DMS79 treated with DMSO at 0.1 percent for 48 hours (cell line): ENCODE results near the gene RNF217.
A peak's percentile ranks its signal among the peaks of the same experiment; 100 is the strongest.

ENCODE experiments used
- DNase-seq: peaks from one replicate; lab custom pipeline; 2025; lab: John Stamatoyannopoulos, UW

RNF217 gene

DNA sequence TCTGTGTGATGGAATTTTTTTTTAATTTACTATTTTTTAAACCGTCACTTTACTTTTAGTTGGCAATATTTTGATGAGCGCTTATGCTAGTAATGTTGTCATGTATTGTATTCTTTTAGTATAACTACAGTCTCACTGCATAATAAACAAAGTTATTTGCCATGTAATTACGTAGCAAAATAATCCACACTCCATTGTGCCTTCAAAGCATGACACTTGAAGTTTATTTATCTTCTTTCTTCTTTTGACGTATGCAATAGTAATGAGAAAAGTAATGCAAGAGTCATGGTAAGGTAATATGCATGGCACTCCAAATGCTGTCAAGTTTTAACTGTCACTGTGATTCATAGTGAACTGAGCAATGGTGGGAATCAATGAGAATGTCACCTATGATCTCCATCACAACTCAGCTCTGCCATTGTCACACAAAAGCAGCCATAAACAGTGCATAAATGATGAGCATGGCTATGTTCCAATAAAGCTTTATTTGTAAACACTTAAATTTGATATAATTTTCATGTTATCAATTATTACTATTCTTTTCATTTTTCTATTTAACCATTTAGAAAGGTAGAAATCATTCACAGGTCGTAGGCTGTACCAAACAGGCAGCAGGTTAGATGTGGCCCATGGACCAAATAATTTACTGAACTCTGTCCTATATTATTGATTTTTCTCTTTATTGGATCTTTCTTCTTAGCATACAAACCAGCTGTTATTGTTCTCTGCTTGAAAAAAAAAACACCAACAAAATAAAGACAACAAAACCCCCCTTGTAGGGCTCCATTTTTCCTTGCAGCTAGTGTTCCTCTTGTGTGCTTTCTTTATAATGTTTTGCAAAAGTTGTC lies 27.1 kb downstream of the RNF217 start:
- no peak for DNase-seq

DNA sequence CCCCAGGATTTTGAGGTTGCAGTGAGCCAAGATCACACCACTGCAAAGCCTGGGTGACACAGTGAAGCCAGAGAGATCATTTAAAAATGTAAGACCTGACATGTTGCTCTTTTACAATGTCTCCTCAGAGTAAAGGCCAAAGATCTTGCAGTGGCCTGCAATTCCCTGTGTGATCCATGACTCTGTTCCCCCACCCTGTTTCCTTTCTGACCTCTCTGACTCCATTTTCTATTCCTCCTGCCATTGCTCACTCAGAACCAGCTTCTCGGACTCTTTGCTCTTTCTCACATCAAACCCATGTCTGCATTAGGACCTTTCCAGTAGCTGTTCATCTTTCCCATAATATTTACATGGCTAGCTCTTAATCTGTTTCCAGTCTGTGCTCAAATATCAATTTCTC lies 28.8 kb downstream of the RNF217 start:
- DNase-seq, result no peak

DNA sequence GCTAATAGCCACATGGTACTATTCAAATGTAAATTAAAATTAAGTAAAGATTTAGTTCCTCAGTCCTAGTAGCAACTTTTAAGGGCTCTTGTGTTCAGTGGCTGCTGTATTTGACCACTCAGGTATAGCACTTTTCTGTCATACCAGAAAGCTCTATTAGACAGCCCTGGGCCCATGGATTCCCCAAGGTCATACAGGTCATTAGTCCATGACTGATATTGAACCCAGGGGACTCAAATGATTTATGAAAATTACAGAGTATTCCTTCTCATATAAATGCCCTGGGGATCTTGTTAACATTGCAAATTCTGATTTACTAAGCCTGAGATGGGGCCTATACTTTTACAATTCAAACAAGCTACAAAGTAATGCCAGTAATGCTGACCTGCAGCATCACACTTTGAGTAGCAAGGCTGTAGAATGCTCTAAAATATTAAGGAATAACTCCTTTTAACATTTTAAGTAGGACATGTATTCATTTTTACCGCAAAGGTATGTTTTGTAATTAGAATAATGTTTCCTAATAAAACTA lies 29.6 kb downstream of the RNF217 start:
- no peak for DNase-seq

DNA sequence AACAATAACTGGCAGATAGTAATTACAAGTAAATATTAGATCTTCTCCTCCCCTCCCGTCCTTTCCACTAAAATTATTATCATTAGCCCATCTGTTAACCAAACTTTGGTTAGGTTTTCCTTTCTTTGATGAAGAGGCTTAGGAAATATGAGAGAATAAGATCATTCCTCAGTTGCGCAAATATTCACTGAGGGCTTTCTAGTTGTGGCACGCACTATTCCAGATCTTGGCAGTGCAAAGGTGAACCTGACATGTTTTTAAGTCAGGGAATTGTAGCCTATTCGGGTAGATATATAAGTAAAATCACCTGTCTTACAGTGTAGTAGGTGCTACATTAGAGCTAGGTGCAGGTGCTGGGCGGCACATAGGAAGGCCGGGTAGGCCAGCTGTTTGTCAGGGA lies 31.1 kb downstream of the RNF217 start:
- DNase-seq, result no peak

DNA sequence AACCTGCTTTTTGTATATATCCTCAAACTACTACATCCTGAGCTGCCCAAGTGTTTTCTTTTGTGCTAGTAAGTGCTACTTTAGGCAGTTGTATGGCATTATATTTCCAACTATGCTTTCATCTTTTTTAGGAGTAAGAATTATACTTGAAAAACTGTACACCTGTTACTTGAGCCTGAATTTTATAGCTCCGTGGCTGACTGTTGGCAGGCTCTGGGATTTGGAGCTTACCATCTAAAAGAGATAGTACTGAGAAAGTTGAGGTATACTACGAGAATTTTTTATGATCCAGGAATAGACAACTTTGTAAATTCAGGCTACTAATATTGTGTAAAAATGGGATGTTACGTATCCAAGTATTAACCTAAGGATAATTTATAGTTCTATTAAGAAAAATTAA lies 32.4 kb downstream of the RNF217 start:
- DNase-seq, result peak; percentile 65

DNA sequence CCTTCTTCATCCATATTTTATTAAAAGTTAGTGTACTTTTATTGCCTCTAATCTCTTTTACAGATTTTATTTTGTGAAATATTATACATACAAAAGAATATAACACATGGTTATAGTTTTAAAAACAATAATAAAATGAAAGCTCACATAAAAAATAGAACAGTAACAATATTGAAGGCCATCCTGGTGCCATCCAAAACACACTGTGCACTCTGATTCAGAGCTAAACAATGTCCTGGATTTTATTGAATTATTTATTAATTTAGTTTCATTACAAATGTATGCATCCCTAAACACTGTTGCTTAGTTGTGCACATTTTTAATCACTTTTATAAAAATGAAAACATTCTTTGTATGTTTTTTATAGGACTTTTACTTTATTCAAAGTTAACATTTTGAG lies 32.9 kb downstream of the RNF217 start:
- DNase-seq, result no peak

DNA sequence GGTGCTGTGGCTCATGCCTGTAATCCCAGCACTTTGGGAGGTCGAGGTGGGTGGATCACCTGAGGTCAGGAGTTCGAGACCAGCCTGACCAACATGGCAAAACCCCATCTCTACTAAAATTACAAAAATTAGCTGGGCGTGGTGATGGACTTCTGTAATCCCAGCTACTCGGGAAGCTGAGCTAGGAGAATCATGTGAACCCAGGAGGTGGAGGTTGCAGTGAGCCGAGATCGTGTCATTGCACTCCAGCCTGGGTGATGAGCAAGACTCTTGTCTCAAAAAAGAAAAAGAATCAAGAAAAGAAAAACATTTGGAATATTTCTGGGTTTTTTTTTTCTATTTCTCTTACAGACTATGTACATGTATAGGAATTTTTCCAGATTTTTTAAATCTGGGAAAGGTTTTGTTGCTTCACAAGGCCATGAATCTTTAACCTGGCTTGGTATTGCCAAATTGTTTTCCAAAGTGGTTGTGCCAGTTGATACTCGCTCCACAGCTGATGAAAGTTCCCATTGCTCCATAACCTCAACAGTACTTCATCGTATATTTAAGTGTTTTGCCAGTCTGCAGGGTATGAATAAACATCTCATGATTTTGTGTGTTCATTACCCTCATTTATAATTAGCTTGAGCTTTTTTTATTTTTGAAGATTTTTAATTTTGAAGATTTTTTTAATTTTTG lies 33.5 kb downstream of the RNF217 start:
- DNase-seq, result no peak

DNA sequence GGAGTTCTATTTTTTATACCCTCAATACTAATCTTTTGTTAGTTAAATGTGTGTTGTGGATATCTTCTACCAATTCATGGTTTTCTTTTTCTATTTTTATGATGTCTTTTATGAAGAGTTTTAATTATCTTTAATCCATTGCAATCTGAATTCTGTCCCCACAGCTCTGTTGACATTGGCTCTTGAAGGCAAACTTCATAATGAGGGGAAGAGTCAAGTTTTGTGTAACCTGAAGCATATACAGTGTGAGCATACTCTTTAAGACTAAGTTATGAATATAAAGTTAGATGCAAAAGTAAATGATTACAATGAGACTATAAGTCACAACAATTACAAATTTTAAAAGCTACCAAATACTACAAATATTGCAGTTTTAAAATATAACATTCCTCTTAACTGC lies 34.2 kb downstream of the RNF217 start:
- DNase-seq, result no peak

DNA sequence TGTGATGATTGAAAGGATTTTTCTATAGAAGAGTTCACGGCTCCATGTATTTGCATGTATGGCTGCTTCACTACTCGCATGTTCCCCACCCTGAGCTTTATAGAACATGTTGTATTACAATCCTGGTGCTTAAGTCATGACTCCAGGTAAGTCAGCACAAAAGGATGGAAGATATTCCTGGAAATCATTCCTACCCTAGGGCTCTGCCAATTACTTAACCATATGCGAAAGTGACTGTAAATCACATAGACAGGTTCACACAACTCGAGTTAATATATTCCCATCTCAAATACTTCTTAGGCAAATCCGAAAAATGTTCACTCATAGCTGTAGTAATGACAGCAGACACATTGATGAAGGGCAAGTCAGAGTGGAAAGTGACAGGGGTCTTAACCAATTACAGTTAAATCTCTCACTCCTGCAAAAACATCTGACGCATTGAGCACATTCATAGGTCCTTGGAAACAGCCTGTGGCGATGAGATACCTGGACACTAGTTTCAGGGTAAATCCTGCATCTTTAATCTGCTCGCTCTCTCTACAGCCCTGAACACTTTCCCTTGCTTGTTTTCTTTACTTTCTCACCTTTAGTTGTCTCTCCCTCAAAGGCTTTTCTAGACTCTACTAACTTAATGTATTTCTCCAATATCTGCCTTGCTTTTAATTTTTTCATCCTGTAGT lies 35.1 kb downstream of the RNF217 start:
- no peak for DNase-seq

DNA sequence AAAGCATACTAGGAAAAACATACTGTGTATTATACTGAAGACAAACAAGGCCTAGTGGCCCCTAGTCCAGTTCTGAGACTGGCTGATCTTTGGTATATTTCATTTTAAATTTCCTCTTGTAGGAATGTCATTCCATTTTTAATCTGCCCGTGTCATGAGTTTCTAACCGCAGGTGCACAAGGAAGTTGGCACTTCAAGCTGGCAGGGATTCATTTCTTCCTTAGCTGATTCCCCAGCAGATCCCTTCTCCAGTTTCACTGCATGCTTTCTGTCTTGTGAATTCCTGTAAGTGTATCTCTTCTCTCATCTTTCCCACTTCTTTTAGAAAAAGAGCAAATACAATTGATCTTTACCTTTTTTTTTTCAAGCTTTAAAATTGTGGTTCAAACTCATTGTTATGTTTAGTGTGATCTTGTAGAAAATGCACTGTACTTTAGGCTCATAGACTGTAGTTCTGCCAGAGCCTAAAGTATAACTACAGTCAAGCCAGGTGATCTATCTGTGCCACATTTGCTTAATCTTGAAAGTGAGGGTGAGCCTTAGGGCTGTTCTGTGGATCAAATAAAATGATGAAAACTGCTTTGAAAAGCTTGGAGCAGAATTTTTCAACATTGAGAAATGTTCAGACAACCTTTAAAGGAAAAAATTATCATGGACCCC lies 37.0 kb downstream of the RNF217 start:
- DNase-seq, result peak; percentile 26

DNA sequence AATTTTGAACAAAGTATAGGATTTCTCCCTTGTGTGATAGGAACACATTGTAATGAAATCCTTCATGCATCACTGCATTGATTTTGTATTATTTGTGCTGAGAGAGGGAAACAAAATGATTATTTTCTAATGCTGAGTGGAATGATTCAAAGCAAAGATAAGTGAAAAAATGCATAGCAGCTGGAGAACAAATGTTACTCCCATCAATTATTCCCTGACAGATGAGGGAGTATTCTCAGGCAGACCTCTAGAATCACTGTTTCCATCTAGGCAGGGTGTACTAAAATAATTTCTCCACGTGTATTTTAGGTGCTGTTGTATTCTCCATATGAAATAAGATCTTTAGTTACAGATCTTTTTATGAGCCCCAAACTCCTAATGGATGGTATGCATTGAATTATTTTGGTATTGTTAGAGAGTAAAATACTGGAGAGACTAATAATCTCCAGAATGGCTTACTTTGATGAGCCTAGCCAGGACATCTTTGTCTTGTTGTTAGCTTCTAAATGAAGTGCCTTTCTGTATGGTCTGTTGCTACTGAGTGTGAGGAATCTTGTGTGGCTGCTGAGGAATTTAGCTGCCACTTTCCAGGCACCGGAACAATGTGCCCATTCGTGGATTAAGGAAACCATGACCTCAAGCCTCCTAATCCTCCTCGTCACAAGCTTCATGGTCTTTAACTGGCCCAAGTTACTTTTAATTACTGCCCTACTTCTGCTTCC lies 39.6 kb downstream of the RNF217 start:
- DNase-seq, result no peak

DNA sequence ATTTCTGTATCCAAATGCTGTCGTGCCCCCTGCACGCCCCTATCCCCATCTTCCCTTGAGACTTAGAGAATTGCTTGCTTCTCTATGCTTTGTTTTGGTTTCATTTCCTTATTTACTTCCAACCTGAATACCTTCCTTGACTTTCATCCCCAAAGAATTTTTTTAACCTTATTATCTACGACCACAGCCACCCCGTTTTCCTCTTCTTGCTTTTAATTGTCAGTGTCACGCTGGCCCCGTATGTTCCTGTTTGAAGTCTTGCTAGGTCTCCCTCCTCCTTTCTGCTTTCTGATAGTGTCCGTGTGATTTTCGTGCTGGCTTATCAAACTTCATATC lies 40.1 kb downstream of the RNF217 start:
- no peak for DNase-seq

DNA sequence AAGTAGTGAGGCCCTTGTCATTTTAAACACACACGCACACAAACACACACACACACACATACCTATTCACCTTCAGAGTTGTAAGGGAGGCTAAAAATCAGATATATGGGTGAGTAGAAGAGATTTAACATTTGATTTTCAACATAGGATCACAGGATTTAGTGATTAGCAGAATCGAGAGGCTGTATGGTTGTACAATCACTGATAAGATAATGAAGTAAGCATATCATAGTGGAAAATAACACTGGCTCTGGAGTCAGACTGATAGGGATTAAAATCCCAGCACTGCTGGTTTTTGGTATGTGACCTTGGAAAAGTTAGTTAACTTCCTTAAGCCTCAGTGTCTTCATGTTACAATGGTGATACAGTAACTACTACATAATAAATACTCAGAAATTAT lies 40.8 kb downstream of the RNF217 start:
- no peak for DNase-seq

DNA sequence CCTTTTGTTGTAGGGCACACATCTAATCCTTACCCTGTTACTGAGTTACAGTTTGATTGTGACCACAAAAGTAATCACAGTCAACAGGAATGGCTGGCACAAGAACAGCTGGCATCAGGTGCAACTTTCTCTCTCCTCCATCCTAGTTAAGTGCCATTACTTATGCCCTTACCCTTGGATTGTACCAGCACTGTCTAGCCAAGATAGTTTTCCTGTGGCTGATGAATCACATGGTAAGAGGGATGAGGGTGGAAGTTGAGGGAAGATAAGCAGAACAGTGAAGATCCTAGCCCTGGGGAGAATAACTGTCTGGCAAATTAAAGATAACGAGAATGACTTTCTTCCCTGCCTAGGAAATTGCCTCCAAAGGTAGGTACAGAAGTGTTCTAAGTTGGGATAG lies 42.0 kb downstream of the RNF217 start:
- DNase-seq, result peak; percentile 50

DNA sequence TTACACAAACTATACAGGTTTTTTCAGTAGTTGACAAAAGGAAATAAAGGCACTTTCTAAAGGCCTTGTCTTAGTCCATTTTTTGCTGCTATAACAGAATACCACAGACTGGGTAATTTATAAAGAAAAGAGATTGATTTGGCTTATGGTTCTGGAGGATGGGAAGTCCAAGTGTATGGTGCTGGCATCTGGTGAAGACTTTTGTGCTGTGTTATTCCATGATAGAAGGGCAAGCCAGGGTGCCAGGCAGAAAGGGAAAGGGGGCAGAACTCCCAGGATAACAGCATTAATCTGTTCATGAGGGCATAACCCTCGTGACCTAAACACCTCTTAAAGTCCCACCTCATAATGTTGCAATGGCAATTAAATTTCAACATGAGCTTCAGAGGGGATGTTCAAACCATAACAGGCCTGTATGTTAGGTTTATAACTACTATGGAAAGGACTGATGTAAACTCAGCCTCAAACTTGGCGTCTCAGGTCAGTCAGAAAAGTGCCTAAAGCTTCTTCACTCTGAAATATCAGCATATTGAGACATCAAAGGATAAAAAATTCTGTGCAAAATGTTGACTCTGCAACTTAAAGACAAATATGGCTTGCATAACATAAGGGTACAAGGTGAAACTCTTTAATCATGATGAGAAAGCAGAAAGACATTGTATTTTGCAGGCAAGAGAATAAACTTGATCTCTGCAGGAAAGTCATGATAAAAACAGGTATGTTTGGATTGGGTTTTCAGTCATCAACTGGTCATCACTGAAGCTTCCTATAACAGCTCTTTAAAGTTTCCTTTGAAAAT lies 42.8 kb downstream of the RNF217 start:
- no peak for DNase-seq

DNA sequence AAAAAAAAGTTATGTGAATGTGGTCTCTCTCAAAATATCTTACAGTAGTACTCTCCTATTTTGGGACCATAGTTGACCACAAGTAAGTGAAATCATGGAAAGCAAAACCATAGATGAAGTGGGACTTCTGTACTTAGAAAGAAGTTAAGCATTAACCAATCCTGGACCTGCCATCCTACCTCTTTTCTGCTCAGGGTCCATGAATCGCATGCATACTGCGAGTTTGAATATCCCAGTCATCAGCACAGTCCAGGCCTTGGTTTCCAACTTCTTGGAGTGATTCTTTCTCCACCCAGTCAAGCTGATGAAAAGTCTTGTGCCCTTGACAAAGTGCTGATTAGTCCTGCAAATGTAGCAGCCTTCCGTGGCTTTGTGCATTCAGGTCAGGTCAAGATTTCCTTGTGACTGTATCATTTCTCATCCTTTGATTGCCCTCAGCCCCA lies 46.0 kb downstream of the RNF217 start:
- no peak for DNase-seq

DNA sequence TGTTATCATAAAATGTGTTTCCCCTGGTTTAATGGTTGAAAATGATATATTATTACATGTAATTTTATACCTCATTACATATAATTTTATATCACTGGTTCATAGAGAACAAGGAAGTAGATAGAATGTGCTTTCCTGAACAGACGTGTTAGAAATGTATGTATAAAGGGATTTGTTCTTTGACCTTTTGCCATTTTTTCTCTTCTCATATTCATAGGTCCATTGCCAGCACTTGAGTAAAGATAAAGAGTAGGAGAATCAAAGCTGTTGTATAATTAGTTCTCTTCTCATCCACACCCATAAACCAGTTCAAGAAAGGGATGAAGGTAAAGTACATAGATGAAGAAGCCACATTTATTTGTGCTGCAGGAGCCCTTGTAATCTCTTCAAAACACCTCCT lies 46.7 kb downstream of the RNF217 start:
- DNase-seq, result no peak

DNA sequence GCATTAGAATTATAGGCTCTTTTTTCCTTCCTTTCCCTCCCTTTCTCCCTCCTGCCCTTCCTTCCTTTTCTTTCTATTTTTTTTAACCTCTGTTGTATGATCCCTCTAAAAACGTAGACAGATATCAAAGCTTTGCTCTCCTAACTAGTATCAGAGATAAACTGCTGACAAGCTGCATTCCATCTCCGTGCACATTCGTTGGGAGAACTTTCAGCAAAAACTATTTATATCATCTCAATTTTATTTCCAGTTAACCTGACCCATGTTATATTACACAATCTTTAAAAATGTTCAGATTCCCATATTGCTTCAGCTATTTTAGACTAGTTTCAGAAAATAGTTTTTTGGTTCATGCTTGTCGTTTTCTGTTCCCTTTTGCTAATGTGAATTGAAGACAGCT lies 47.3 kb downstream of the RNF217 start:
- no peak for DNase-seq

DNA sequence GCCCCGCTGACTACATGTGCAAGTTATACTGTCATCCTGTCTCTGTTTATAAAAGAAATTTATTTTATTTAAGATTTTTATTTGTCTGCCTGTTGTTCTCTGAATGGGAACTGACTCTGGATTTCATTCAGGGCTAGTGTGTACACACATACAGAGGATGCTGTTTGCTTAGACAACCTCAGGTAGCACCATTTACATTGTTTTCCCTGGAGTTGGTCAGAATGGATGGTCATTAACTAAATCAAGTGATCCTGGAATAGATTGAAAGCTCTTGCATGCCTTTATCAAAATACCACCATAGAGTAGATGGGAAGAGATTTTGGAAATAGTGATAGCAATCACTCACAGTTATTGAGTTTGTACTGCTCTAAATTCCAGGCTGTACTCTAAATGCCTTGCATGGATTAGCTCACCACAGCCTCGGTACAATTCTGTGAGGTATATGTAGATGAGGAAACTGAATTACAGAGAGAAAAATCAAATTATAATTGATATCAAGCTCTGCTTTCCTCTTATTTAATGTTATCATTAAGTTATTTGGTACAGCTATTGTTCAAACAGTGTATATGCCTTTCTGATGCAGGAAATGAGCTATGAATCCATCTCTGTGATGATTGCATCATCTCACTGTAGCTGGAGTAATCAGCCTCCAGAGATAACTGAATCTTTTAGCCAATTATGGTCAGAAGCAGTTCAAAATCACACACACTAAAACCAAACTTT lies 51.9 kb downstream of the RNF217 start:
- DNase-seq, result no peak

DNA sequence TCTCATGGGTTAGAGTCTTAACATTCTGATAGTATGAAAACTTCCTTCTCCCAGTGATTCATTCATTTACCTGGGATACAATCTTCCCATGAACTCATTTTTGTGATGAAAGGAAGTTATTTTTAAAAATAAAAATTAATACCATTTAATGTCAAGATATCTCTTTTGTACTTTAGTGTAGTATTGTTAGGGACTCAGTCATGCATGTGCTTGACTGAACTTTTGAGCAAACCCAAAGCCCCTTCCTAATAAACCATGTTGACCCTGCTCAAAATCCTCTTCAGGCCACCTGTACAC lies 52.4 kb downstream of the RNF217 start:
- no peak for DNase-seq
